ENCODE measurements around the gene KLHL29. TPM values are rescaled to one million over a fixed set of nuclear protein-coding genes. Genes with fewer than 3 reads are reported as not detected.
A peak's percentile ranks its signal among the peaks of the same experiment; 100 is the strongest.

KLHL29 gene
- total RNA-seq, 1 experiment from 2014 or later = 3.4 TPM

GRCh38 chr2:23605236-23605635 is 220.3 kb downstream of the KLHL29 start:
- intact Hi-C loops (cut with micrococcal nuclease; ENCODE audit: unreplicated experiment) = no loop called here
- H4K20me1 ChIP-seq (ENCODE audit: insufficient read depth) = peaks cover 5% of the 10 kb centered on the region; the same call in 1 of the 2 replicates
- no peak for DNase-seq
- no peak overlapping the region for H3K27ac ChIP-seq
- H3K36me3 ChIP-seq (ENCODE audit: low read depth) = no peaks in the 10 kb centered on the region
- H3K4me2 ChIP-seq = no peak overlapping the region
- BruUV-seq (replicated peaks) = no TSS peak
- no peaks in the 10 kb centered on the region for H3K27me3 ChIP-seq (ENCODE audit: insufficient read depth, low read depth)
- H3K4me3 ChIP-seq = no peak overlapping the region
- no peak overlapping the region for H2AFZ ChIP-seq
- H3K4me1 ChIP-seq (replicated peaks; ENCODE audit: insufficient read depth) = peaks cover 7% of the 10 kb centered on the region; the same call in 1 of the 2 replicates
- H3K9me3 ChIP-seq (ENCODE audit: insufficient read depth, low read depth) = peaks cover 5% of the 10 kb centered on the region; the same call in 1 of the 2 replicates
- ChIA-PET POLR2A (ENCODE audit: unreplicated experiment) (no interaction called here), CTCF (no interaction called here)
- TF ChIP-seq EZH2 (IDR thresholded peaks at IDR 0.05; ENCODE audit: low read depth) = no peak
- TF ChIP-seq, protein P1, sequence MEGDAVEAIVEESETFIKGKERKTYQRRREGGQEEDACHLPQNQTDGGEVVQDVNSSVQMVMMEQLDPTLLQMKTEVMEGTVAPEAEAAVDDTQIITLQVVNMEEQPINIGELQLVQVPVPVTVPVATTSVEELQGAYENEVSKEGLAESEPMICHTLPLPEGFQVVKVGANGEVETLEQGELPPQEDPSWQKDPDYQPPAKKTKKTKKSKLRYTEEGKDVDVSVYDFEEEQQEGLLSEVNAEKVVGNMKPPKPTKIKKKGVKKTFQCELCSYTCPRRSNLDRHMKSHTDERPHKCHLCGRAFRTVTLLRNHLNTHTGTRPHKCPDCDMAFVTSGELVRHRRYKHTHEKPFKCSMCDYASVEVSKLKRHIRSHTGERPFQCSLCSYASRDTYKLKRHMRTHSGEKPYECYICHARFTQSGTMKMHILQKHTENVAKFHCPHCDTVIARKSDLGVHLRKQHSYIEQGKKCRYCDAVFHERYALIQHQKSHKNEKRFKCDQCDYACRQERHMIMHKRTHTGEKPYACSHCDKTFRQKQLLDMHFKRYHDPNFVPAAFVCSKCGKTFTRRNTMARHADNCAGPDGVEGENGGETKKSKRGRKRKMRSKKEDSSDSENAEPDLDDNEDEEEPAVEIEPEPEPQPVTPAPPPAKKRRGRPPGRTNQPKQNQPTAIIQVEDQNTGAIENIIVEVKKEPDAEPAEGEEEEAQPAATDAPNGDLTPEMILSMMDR (conservative IDR thresholded peaks at IDR 0.05) = no peak
- H3F3A ChIP-seq (ENCODE audit: insufficient read depth, low read depth) = no peaks in the 10 kb centered on the region
- H3K9me2 ChIP-seq (ENCODE audit: insufficient read depth) = no peaks in the 10 kb centered on the region
- H3K79me2 ChIP-seq (ENCODE audit: low read depth) = no peaks in the 10 kb centered on the region

DNA sequence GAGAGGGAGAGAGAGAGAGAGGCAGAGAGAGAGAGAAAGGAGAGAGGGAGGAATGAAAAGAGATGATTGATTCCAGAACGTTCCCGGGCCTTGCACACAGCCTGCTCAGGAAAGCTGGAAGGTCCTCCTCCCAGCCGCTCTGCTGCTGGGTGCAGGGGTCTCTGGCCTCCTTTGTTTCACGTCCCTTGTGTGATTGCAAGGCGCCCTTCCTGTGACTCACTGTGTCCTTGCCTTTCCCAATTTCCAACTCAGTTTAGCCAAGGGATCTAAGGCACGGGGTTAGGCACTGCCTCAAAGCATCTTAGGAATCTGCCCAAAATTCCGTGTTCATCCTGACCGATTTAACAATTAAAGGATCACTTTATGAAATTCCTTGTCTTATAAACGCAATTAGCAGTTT is 221.2 kb downstream of the KLHL29 start:
- no peak for TF ChIP-seq EZH2 (IDR thresholded peaks at IDR 0.05; ENCODE audit: low read depth)
- TF ChIP-seq, protein P1 (conservative IDR thresholded peaks at IDR 0.05) = no peak
- Histone ChIP-seq H3K4me2 (no peak overlapping the region), H3K4me1 (replicated peaks; ENCODE audit: insufficient read depth) (peaks cover 7% of the 10 kb centered on the region; the same call in 1 of the 2 replicates), H4K20me1 (ENCODE audit: insufficient read depth) (peaks cover 5% of the 10 kb centered on the region; the same call in 1 of the 2 replicates), H3K27me3 (ENCODE audit: insufficient read depth, low read depth) (no peaks in the 10 kb centered on the region), H3F3A (ENCODE audit: insufficient read depth, low read depth) (no peaks in the 10 kb centered on the region), H3K27ac (no peak overlapping the region), H3K79me2 (ENCODE audit: low read depth) (no peaks in the 10 kb centered on the region), H3K9me2 (ENCODE audit: insufficient read depth) (no peaks in the 10 kb centered on the region), H3K36me3 (ENCODE audit: low read depth) (no peaks in the 10 kb centered on the region), H3K9me3 (ENCODE audit: insufficient read depth, low read depth) (peaks cover 5% of the 10 kb centered on the region; the same call in 1 of the 2 replicates), H2AFZ (no peak overlapping the region), H3K4me3 (no peak overlapping the region)
- CTCF ChIA-PET = no interaction called here
- BruUV-seq (replicated peaks) = no TSS peak
- DNase-seq = no peak
- POLR2A ChIA-PET (ENCODE audit: unreplicated experiment) = no interaction called here
- intact Hi-C loops (cut with micrococcal nuclease; ENCODE audit: unreplicated experiment) = no loop called here

GRCh38 chr2:23606968-23607367 is 222.0 kb downstream of the KLHL29 start:
- Histone ChIP-seq H3K9me3 (ENCODE audit: insufficient read depth, low read depth) (peaks cover 5% of the 10 kb centered on the region; the same call in 1 of the 2 replicates), H3K9me2 (ENCODE audit: insufficient read depth) (no peaks in the 10 kb centered on the region), H3K4me2 (no peak overlapping the region), H3K36me3 (ENCODE audit: low read depth) (no peaks in the 10 kb centered on the region), H4K20me1 (ENCODE audit: insufficient read depth) (peaks cover 5% of the 10 kb centered on the region; the same call in 1 of the 2 replicates), H3K27ac (no peak overlapping the region), H2AFZ (no peak overlapping the region), H3F3A (ENCODE audit: insufficient read depth, low read depth) (no peaks in the 10 kb centered on the region), H3K4me3 (no peak overlapping the region), H3K27me3 (ENCODE audit: insufficient read depth, low read depth) (no peaks in the 10 kb centered on the region), H3K4me1 (replicated peaks; ENCODE audit: insufficient read depth) (peaks cover 7% of the 10 kb centered on the region; the same call in 1 of the 2 replicates), H3K79me2 (ENCODE audit: low read depth) (no peaks in the 10 kb centered on the region)
- no TSS peak for BruUV-seq (replicated peaks)
- peak in 1 of 2 experiments; percentile 48 for DNase-seq
- ChIA-PET CTCF (no interaction called here), POLR2A (ENCODE audit: unreplicated experiment) (no interaction called here)
- intact Hi-C loops (cut with micrococcal nuclease; ENCODE audit: unreplicated experiment) = no loop called here
- no peak for TF ChIP-seq EZH2 (IDR thresholded peaks at IDR 0.05; ENCODE audit: low read depth)
- TF ChIP-seq, protein P1 (conservative IDR thresholded peaks at IDR 0.05) = no peak
